ENCODE results near the gene ATL2.

DNA sequence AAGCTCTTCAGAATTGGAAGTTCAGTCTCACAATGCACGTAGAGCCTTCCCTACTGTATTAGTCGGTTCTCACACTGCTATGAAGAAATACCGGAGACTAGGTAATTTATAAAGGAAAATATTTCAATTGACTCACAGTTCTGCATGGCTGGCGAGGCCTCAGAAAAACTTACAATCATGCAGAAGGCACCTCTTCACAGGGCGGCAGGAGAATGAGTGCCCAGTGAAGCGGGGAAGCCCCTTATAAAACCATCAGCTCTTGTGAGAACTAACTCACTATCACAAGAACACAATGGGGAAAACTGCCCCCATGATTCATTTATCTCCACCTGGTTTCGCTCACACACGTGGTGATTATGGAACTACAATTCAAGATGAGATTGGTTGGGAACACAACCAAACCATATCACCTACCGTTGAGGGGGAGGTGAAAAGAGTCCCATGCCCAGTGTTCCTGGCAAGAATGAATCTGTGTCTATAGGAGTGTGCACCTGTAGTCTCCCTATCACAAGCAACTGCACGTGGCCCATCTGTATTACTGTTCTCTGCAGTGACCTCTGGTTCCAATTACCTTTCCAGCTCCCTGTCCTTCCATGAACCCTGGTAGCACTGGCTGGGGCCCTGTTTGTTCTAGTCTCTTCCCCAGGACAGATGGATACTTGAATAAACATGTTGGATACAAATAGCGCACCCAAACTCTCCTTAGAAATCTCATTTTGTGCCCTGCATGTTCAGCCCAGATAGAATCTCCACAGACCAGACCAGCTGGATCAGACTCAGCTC is 44.4 kb upstream of the ATL2 start:
- TF ChIP-seq, protein P1, sequence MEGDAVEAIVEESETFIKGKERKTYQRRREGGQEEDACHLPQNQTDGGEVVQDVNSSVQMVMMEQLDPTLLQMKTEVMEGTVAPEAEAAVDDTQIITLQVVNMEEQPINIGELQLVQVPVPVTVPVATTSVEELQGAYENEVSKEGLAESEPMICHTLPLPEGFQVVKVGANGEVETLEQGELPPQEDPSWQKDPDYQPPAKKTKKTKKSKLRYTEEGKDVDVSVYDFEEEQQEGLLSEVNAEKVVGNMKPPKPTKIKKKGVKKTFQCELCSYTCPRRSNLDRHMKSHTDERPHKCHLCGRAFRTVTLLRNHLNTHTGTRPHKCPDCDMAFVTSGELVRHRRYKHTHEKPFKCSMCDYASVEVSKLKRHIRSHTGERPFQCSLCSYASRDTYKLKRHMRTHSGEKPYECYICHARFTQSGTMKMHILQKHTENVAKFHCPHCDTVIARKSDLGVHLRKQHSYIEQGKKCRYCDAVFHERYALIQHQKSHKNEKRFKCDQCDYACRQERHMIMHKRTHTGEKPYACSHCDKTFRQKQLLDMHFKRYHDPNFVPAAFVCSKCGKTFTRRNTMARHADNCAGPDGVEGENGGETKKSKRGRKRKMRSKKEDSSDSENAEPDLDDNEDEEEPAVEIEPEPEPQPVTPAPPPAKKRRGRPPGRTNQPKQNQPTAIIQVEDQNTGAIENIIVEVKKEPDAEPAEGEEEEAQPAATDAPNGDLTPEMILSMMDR (IDR thresholded peaks at IDR 0.05), result no peak
- no peak for TF ChIP-seq POLR2A (IDR thresholded peaks at IDR 0.05)
